Omental fat pad (tissue), 4 donors: Measurements from ENCODE around the gene BIRC6. TPM values are rescaled to one million over a fixed set of nuclear protein-coding genes. Genes with fewer than 3 reads are reported as not detected.

Experiments
- ATAC-seq: fragments of 150-250 bp; one replicate; pipeline ENCODE4 v1.9.1; 2016; ENCODE audit warnings: mild to moderate bottlenecking, moderate library complexity; ENCODE audit not compliant: low FRiP score
- DNase-seq: peaks from one replicate; pipeline ENCODE4 v3.0.0-alpha.2; 2019; ENCODE audit warnings: low spot score
- total RNA-seq, 4 donors: library from RNA; depleted of rRNA; stranded (reverse); fragments of >200 nt; gene quantifications; one replicate each; pipeline ENCODE4 v1.1.0, GENCODE V29; 2016
- TF ChIP-seq, protein P1 (sequence below), 3 donors: fragments of 450-650 bp; IDR thresholded peaks; one replicate each; pipeline ENCODE4 v1.5.1; 2016 to 2017; ENCODE audit warnings: antibody characterized with exemption in 3 of 3, mild to moderate bottlenecking in 3 of 3, moderate library complexity in 2 of 3

Gene BIRC6
- total RNA-seq, 4 donors from 2014 or later = 118 to 226 (median 151) TPM

DNA sequence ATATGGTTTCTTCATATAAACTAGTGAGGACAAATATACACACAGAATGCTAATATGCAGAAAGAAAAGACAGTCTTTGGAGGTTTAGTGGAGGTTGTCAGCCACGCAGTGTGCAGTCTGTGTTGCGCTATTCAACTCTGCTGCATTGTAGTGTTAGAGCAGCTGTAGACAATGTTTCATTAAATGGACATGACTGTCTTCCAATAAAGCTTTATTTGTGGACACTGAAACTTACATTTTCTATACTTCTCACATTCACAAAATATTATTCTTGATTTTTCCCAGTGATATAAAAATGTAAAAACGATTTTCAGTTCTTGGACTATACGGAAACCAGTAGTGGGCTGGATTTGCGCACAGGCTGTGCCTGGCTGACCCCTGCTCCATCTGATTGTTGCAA lies 284.4 kb downstream of the BIRC6 start:
- TF ChIP-seq, protein P1, sequence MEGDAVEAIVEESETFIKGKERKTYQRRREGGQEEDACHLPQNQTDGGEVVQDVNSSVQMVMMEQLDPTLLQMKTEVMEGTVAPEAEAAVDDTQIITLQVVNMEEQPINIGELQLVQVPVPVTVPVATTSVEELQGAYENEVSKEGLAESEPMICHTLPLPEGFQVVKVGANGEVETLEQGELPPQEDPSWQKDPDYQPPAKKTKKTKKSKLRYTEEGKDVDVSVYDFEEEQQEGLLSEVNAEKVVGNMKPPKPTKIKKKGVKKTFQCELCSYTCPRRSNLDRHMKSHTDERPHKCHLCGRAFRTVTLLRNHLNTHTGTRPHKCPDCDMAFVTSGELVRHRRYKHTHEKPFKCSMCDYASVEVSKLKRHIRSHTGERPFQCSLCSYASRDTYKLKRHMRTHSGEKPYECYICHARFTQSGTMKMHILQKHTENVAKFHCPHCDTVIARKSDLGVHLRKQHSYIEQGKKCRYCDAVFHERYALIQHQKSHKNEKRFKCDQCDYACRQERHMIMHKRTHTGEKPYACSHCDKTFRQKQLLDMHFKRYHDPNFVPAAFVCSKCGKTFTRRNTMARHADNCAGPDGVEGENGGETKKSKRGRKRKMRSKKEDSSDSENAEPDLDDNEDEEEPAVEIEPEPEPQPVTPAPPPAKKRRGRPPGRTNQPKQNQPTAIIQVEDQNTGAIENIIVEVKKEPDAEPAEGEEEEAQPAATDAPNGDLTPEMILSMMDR (IDR thresholded peaks at IDR 0.05) = no peak
- no peak for DNase-seq
- no peak for ATAC-seq

- DNase-seq (no peak), ATAC-seq (peak; percentile 75)
- TF ChIP-seq, protein P1 (IDR thresholded peaks at IDR 0.05) = no peak
These were observed 290.4 kb downstream of the BIRC6 start for GRCh38 chr2:32647180-32647651.

DNA sequence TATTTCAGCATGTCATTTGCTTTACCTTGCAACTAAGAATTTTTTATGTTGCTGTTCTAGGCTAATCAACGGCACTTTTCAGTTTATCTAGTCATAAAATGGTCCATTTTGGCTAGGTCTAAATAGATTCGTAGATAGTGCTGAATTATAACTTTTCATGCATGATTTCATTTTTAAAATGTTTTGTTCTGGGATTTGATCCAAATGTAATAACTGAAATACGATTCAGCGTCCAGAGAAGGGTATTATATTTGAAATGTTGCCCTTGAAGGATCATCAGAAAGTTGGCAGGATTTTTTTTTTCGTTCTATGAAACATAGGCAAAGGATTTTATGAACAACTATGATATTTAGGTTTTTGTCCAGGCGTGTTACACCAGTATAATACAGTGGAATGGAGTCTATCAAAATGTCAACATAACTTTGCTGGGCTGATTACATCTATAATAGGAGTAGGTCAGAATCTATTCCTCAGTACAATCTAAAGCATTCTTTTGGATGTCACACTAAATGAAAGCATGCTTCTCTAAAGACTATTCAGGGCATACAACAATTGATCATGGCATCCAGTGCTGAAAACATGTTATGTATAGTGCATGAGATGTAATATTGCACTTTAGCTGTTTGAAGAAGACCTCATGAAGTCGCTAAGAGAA lies 295.9 kb downstream of the BIRC6 start:
- no peak for DNase-seq
- TF ChIP-seq, protein P1 (IDR thresholded peaks at IDR 0.05) = no peak
- ATAC-seq = no peak

GRCh38 chr2:32656069-32656468 lies 299.2 kb downstream of the BIRC6 start:
- ATAC-seq = no peak
- DNase-seq = no peak
- TF ChIP-seq, protein P1 (IDR thresholded peaks at IDR 0.05) = no peak

DNA sequence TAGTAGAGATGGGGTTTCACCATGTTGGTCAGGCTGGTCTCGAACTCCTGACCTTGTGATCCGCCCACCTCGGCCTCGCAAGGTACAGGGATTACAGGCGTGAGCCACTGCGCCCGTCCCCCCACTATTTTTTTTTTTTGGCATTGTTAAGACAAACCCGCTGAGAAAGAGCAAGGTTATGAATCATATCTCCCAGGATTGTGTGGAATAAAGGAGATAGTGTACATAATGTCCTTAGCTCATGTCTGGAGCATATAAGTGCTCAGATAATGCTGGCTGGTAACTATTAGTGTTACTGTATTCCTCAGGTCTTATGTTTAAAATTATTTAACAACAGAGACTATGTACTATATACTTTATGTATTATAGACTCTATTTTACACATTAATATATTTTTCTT lies 307.0 kb downstream of the BIRC6 start:
- DNase-seq = no peak
- TF ChIP-seq, protein P1 (IDR thresholded peaks at IDR 0.05) = no peak
- ATAC-seq = no peak

- ATAC-seq (no peak), DNase-seq (no peak)
- TF ChIP-seq, protein P1 (IDR thresholded peaks at IDR 0.05) = no peak
These were observed 309.9 kb downstream of the BIRC6 start for GRCh38 chr2:32666704-32667103.

- TF ChIP-seq, protein P1 (IDR thresholded peaks at IDR 0.05) = no peak
These were observed 311.4 kb downstream of the BIRC6 start for GRCh38 chr2:32668254-32668653.

More at GRCh38 chr2:32668254-32668653, 311.4 kb downstream of the BIRC6 start:
- ATAC-seq (no peak), DNase-seq (no peak)
